GM13977 (cell line): ENCODE results near the gene ZNF70.

ENCODE experiments used
- DNase-seq: peaks from one replicate; pipeline ENCODE4 v3.0.0; 2012; ENCODE audit warnings: low spot score
- in situ Hi-C: fragments of 300-500 bp; cut with MboI; formaldehyde crosslinking; loops from one replicate; pipeline ENCODE4 v1.12.0; 2022; ENCODE audit warnings: low sequenced_read_pairs, low pct_unique_long_range_greater_than_20kb, mixed read lengths, inconsistent platforms; ENCODE audit not compliant: unreplicated experiment
- TF ChIP-seq, protein P1 (sequence below): IDR thresholded peaks from 2 replicates; pipeline ENCODE4 v1.5.1; 2012; ENCODE audit warnings: mild to moderate bottlenecking, control low read depth; ENCODE audit not compliant: insufficient read depth; ENCODE audit errors: extremely low read depth, missing control alignments

ZNF70 gene

DNA sequence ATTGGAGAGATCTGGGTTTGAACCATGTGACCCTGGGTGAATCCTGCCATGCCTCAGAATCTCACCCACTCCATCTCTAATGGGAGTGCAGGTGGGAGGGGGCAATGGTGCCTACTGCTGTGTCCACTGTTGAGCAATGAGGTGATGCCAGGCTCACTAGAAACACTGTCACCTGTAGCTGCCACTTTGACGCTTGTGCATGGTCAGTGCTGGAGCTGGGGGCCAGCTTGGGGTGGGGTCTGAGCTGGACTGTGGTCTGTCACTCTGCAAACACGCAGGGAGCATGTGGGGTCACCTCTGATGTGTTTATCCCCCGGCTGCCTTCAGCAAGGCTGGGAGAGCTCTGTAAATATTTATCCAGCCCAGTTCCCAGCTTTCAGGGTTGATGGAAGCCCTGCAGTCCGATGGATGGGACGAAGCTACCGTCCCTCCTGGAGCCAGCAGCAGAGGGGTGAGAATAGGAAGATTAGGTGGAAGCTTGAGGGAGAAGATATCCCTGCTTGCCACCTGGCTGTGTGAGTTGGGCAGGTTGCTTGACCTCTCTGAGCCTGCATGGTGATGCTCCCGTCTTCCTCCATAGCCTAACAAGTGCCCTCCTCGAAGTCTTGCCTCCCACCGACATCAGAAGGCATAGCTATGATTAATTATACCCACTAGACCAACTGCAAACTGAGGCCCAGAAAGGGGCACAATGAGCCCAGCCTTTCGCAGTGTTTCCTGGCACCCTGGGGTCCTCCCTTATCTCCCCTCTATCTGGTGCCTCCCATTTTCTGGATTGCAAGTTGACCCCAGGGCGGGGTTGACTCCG is 23.4 kb upstream of the ZNF70 start:
- no peak for DNase-seq
- in situ Hi-C loops, result no loop called here
- TF ChIP-seq, protein P1, sequence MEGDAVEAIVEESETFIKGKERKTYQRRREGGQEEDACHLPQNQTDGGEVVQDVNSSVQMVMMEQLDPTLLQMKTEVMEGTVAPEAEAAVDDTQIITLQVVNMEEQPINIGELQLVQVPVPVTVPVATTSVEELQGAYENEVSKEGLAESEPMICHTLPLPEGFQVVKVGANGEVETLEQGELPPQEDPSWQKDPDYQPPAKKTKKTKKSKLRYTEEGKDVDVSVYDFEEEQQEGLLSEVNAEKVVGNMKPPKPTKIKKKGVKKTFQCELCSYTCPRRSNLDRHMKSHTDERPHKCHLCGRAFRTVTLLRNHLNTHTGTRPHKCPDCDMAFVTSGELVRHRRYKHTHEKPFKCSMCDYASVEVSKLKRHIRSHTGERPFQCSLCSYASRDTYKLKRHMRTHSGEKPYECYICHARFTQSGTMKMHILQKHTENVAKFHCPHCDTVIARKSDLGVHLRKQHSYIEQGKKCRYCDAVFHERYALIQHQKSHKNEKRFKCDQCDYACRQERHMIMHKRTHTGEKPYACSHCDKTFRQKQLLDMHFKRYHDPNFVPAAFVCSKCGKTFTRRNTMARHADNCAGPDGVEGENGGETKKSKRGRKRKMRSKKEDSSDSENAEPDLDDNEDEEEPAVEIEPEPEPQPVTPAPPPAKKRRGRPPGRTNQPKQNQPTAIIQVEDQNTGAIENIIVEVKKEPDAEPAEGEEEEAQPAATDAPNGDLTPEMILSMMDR, result no peak

DNA sequence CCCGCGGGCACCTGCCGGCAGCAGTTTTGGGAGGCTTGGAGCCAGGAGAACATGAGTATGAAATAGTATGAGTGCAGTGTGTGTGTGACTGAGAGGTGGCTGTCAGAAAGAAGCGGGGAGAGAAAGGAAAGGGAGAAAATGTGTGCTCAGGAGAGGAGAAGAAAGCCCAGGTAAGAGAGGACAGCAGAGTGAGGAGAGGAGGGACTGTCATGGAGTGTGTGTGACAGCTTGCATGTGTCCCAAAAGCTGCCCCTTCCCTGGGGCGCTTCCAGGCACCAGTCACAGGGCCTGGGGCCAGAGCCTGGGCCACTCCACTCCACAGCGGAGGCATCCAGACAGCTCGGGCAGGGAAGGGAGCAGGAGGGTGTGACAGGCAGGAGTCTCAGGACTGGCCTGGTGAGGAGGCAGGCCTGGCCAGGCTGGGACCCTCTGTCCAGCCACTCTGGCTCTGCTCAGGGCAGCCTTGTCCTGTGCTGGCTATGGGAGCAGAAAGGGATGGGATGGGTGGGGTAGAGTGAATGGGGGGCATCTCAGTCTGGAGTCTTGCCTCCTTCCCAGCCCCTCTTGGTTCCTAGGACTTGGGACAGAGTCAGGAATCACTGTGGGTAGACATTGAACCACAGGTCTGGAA is 22.7 kb upstream of the ZNF70 start:
- DNase-seq, result no peak
- TF ChIP-seq, protein P1, result no peak
- in situ Hi-C loops, result no loop called here

DNA sequence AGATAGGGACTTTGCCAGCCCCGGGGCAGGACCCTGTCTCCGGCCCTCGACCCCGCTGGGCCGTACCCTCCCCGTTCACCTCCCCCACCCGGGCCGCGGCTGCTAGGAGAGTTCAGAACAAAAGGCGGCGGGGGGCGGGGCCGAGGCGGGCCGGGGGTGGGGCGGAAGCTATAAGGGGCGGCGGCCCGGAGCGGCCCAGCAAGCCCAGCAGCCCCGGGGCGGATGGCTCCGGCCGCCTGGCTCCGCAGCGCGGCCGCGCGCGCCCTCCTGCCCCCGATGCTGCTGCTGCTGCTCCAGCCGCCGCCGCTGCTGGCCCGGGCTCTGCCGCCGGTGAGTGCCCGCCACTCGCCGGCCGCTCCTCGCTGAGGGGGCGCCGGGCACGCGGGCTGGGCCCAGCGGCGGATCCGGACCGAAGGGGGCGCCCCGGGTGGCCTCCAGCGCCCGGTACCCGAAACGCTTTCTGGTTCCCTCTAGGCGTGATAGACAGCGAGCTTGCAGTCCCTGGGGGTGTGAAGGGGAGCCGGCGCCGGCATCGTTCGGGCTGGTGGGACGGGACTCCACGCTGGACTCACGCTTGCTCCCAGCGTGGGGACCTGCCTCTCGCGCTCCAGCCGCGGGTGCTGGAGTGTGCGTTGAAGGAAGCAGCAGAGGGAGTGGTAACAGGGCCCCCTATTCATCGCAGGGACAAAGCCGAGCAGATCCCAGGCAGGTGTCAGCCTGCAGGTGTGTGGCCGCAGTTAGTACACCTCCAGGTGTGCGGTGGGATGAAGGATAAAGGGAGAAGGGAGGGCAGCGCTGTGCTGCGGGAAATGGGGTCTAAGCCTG is 21.9 kb upstream of the ZNF70 start, which contains the start of gene MMP11:
Gene MMP11 (plus strand): TSS at position 201 of the 825 bp plus-strand sequence. CDS start 22 bp downstream, at position 223.
- TF ChIP-seq, protein P1, result peak; percentile 22
- DNase-seq, result peak; percentile 84
- in situ Hi-C loops, result no loop called here

DNA sequence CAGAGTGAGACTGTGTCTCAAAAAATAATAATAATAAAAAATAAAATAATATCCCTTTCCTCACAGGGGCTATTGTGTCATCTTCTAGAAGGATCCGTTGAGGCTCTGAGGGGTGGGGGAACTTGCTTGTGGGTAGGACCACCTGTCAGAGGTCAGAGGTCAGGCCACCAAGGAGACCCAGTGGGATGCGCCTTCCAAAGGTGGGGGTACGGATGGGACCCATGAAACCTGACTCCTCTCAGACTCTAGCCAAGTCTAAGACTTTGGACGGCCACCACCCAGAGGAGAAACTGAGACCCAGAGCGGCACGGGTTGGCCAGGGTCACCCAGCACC is 21.4 kb upstream of the ZNF70 start:
- no peak for DNase-seq
- in situ Hi-C loops, result no loop called here
- TF ChIP-seq, protein P1, result no peak

GRCh38 chr22:23769321-23769965 is 18.5 kb upstream of the ZNF70 start:
- in situ Hi-C loops, result no loop called here
- DNase-seq, result no peak

More at GRCh38 chr22:23769321-23769965, 18.5 kb upstream of the ZNF70 start:
- TF ChIP-seq, protein P1, result no peak
